CD4-positive, alpha-beta memory T cell (primary cell): ENCODE measurements around the gene PLD1. TPM values are rescaled to one million over a fixed set of nuclear protein-coding genes. Genes with fewer than 3 reads are reported as not detected.

Experiments
- CTCF ChIA-PET: fragments of 350-600 bp; sonication (Branson Sonifier 250); formaldehyde crosslinking; loops from one replicate; lab custom pipeline; 2021; ENCODE audit warnings: inconsistent platforms; ENCODE audit not compliant: partially characterized antibody; lab: Charles Lee
- POLR2A ChIA-PET: fragments of 350-600 bp; sonication (Branson Sonifier 250); formaldehyde crosslinking; loops from one replicate; lab custom pipeline; 2021; ENCODE audit not compliant: partially characterized antibody; lab: Charles Lee
- DNase-seq, 5 donors: peaks; one replicate each; pipeline versions ENCODE4 v3.0.0 to v3.0.0-alpha.2; 2020 to 2022; ENCODE audit warnings: mixed read lengths in 1 of 5
- H3K27ac ChIP-seq: one replicate; pipeline ENCODE4 v1.7.0; 2013; ENCODE audit warnings: low read depth, low read length
- H3K27me3 ChIP-seq: 2 replicates; pipeline ENCODE4 v1.7.0; 2013; ENCODE audit warnings: mild to moderate bottlenecking, low read length, moderate library complexity; ENCODE audit not compliant: insufficient read depth
- H3K36me3 ChIP-seq: 2 replicates; pipeline ENCODE4 v1.7.0; 2013; ENCODE audit warnings: mild to moderate bottlenecking, low read length, moderate library complexity; ENCODE audit not compliant: insufficient read depth
- H3K4me1 ChIP-seq: 2 replicates; pipeline ENCODE4 v1.7.0; 2013; ENCODE audit warnings: mild to moderate bottlenecking, low read length, moderate library complexity; ENCODE audit not compliant: insufficient read depth
- H3K4me3 ChIP-seq, 2 donors: one replicate each; pipeline ENCODE4 v1.7.0; 2013; ENCODE audit warnings: low read length in 2 of 2, mild to moderate bottlenecking in 1 of 2
- H3K9me3 ChIP-seq, 2 donors: one replicate each; pipeline ENCODE4 v1.7.0; 2013; ENCODE audit warnings: low read length in 2 of 2, control low read depth in 1 of 2; ENCODE audit not compliant: control insufficient read depth in 1 of 2
- H3K27ac Mint-ChIP-seq, 7 donors: one replicate each; pipeline ENCODE4 v1.8.0; 2020 to 2021; ENCODE audit warnings: mixed read lengths in 7 of 7, mild to moderate bottlenecking in 6 of 7, inconsistent platforms in 3 of 7, moderate library complexity in 3 of 7
- H3K27me3 Mint-ChIP-seq, 2 donors: one replicate each; pipeline ENCODE4 v1.8.0; 2020 to 2021; ENCODE audit warnings: mixed read lengths in 2 of 2
- H3K36me3 Mint-ChIP-seq, 2 donors: one replicate each; pipeline ENCODE4 v1.8.0; 2020 to 2021; ENCODE audit warnings: mixed read lengths in 2 of 2, inconsistent platforms in 1 of 2, mild to moderate bottlenecking in 1 of 2
- H3K4me1 Mint-ChIP-seq, 4 donors: one replicate each; pipeline ENCODE4 v1.8.0; 2020 to 2021; ENCODE audit warnings: mixed read lengths in 4 of 4, mild to moderate bottlenecking in 1 of 4
- H3K4me3 Mint-ChIP-seq, 8 donors: one replicate each; pipeline ENCODE4 v1.8.0; 2020 to 2021; ENCODE audit warnings: mixed read lengths in 8 of 8, mild to moderate bottlenecking in 7 of 8, moderate library complexity in 6 of 8, inconsistent platforms in 3 of 8
- H3K9me3 Mint-ChIP-seq, 8 donors: one replicate each; pipeline ENCODE4 v1.8.0; 2020 to 2021; ENCODE audit warnings: mixed read lengths in 8 of 8, mild to moderate bottlenecking in 5 of 8, inconsistent platforms in 3 of 8, moderate library complexity in 1 of 8
- intact Hi-C: fragments of 100-400 bp; cut with micrococcal nuclease; formaldehyde crosslinking; loops from one replicate; pipeline ENCODE4 v1.15.1; 2023
- polyA plus RNA-seq, 2 donors: library from polyadenylated mRNA; unstranded; fragments of 300-500 nt; fragmentation: Illumina TruSeq; gene quantifications; one replicate each; pipeline ENCODE4 v1.2.3, GENCODE V29; 2021
- total RNA-seq, 2 experiments: library from RNA; stranded (reverse); gene quantifications; one replicate each; pipeline ENCODE4 v1.2.3, GENCODE V29; 2021

The PLD1 gene
- total and polyA plus RNA-seq, 4 experiments from 2014 or later, result 1.2 to 2.0 (median 1.3) TPM; not detected in 1

DNA sequence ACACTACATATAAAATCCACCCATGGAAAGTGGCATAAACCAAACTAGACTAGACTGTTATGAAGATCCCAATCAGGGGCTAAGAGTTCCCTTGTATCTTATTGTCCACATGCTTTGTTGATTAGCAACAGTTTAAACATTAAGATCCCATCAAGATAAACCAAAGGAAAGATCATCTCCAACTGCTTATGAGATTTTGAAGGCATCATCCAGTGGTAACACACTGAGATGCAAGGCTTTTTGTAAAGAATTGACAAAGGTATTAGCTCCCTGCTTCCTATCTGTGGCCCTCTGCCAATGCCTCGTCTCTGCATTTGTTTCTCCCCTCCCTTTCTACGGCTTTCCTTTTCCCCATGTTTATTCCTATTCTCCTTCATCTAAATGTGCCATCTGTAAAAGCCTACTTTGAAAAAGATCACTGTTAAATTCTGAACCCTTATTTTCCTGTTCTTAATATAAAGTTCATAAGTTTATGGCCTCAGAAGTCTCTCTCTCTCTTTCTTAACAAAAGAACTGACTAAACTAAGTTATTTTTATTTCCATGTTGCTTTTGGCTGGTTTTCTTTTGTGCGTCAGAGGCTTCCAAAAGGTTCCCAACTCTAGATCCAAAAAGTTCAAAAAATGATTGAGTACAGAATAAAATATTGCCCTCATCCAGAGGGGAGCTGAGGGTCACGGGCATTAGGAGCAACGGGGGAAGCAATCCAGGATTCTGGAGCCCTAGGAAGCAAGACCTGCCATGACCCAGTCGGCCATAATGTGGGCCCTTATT, 5.5 kb downstream of the PLD1 start:
- H3K27me3 ChIP-seq, result no peaks in the 10 kb centered on the region
- no peak overlapping the region for H3K27ac Mint-ChIP-seq
- H3K36me3 Mint-ChIP-seq, result no peaks in the 10 kb centered on the region
- ChIA-PET CTCF (no interaction called here), POLR2A (no interaction called here)
- DNase-seq, result no peak
- no peak overlapping the region for H3K4me3 ChIP-seq
- H3K36me3 ChIP-seq, result no peaks in the 10 kb centered on the region
- no peaks in the 10 kb centered on the region for H3K9me3 ChIP-seq
- peaks cover 8 to 11% of the 10 kb centered on the region in 2 donors for H3K27me3 Mint-ChIP-seq
- intact Hi-C loops, result no loop called here
- H3K4me1 ChIP-seq, result peaks cover 6% of the 10 kb centered on the region
- H3K9me3 Mint-ChIP-seq, result no peaks in the 10 kb centered on the region
- H3K4me1 Mint-ChIP-seq, result peaks cover 7 to 12% (median 9%) of the 10 kb centered on the region in 4 donors
- H3K4me3 Mint-ChIP-seq, result no peak overlapping the region
- H3K27ac ChIP-seq, result no peak overlapping the region

DNA sequence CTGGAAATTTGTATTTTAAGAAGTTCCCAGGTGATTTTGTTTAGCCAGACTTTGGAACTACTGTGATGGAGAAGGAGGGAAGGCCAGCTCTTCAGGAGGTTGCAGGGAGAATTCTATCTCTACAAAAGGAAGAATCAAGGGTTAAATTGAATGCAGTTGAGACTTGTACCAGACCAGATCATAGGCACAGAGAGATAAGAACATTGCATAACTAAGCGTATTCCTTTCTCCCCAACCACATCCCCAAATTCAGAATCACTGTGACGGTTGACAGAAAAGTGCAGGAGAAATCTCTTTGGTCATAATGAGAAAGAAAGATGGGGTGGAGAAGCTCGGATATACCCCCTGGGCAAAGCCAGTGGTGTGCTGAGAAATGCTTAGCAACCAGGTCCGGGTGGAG, 7.2 kb downstream of the PLD1 start:
- ChIA-PET POLR2A (no interaction called here), CTCF (no interaction called here)
- H3K27ac Mint-ChIP-seq, result no peak overlapping the region
- peaks cover 4% of the 10 kb centered on the region in 2 donors for H3K27me3 Mint-ChIP-seq
- intact Hi-C loops, result no loop called here
- no peak overlapping the region for H3K4me3 Mint-ChIP-seq
- H3K4me1 Mint-ChIP-seq, result peaks cover 0 to 3% (median 2%) of the 10 kb centered on the region in 4 donors
- no peaks in the 10 kb centered on the region for H3K4me1 ChIP-seq
- H3K36me3 ChIP-seq, result no peaks in the 10 kb centered on the region
- H3K27ac ChIP-seq, result no peak overlapping the region
- H3K9me3 ChIP-seq, result no peaks in the 10 kb centered on the region
- no peaks in the 10 kb centered on the region for H3K27me3 ChIP-seq
- H3K4me3 ChIP-seq, result no peak overlapping the region
- no peaks in the 10 kb centered on the region for H3K36me3 Mint-ChIP-seq
- no peaks in the 10 kb centered on the region for H3K9me3 Mint-ChIP-seq
- DNase-seq, result no peak

DNA sequence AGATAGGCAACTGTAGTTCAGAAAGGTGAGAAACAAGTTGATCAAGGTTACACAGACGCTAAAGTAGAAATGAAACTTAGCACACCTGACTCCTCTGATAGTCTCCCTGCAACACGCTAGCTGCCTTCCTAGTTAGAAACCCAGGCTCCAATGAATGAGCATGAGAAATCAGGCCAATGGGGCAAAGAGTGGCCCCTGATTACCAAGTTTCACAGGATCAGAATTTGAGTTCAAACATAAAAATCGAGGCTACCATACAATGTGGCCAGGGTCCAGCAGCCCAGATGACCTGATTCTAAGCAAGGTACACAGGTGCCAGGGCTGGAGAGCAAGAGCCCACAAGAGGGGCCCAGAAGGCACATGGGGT, 7.7 kb downstream of the PLD1 start:
- Histone ChIP-seq H3K4me1 (no peaks in the 10 kb centered on the region), H3K27me3 (no peaks in the 10 kb centered on the region), H3K9me3 (no peaks in the 10 kb centered on the region), H3K4me3 (no peak overlapping the region), H3K36me3 (no peaks in the 10 kb centered on the region), H3K27ac (no peak overlapping the region)
- no peaks in the 10 kb centered on the region for H3K9me3 Mint-ChIP-seq
- ChIA-PET CTCF (no interaction called here), POLR2A (no interaction called here)
- intact Hi-C loops, result no loop called here
- H3K4me3 Mint-ChIP-seq, result no peak overlapping the region
- no peak overlapping the region for H3K27ac Mint-ChIP-seq
- no peak for DNase-seq
- H3K36me3 Mint-ChIP-seq, result no peaks in the 10 kb centered on the region
- no peaks in the 10 kb centered on the region for H3K4me1 Mint-ChIP-seq
- peaks cover 2% of the 10 kb centered on the region in 2 donors for H3K27me3 Mint-ChIP-seq

DNA sequence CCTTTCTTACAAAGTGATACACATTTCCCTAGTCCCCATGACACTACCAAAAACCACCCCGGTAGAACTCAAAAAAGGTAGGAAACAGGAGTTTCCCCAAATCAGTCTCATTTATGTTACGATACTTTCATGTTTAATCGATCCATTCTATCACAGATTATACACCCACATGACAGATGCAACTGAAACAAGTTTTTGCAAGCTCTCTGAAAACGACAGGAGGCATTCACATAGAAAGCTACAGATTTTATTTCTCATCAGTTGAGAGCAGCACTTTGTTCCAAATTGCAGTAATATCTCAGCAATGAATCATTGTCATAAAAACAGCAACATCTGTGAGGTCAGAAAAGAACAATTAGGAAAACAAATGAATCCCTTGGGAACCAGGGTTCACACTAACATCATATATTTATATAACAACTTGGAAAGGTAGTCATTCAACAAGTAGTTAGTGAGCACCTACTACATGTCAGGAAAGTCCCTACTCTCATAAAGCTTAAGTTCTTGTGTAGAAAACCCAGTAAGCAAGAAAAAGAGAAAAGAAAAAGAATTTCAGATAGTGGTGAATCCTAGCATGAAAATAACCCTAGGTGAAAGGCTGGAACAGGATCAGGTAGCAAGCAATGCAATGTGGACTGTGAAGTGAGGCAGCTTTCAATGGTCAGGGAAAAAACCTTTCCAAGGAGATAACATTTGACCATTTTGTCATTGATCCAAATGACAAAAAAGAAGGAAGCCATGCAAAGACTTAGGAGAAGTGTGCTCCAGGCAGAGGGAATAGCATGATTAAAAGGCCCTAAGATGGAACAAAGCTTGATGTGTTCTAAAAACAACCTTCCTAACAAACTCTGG, 8.3 kb downstream of the PLD1 start:
- Mint-ChIP-seq H3K36me3 (no peaks in the 10 kb centered on the region), H3K9me3 (no peaks in the 10 kb centered on the region), H3K27me3 (peaks cover 2% of the 10 kb centered on the region in 2 donors), H3K4me1 (no peaks in the 10 kb centered on the region), H3K27ac (peak overlapping the region in 1 of 7 donors; percentile 1), H3K4me3 (no peak overlapping the region)
- Histone ChIP-seq H3K4me1 (no peaks in the 10 kb centered on the region), H3K27me3 (no peaks in the 10 kb centered on the region), H3K9me3 (no peaks in the 10 kb centered on the region), H3K27ac (no peak overlapping the region), H3K4me3 (no peak overlapping the region), H3K36me3 (no peaks in the 10 kb centered on the region)
- DNase-seq, result no peak
- ChIA-PET CTCF (no interaction called here), POLR2A (no interaction called here)
- intact Hi-C loops, result no loop called here

DNA sequence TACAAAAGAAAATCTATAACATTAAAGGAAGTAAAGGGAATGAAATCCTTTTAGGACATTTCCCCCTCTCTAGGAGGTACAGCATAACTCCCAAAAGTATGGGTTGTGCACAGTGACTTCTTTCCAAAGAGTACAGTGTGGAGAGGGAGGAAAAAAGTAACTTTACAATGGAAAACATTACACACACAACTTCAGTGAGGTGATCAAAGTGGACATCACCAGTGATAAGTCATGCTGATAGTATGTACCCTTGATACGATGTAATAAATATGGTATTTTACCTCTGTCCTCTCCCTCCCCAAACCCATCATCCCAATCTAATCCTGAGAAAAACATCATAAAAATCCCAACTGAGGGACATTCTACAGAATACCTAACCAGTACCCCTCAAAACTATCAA, 10.8 kb downstream of the PLD1 start:
- no peaks in the 10 kb centered on the region for H3K9me3 Mint-ChIP-seq
- Histone ChIP-seq H3K4me1 (no peaks in the 10 kb centered on the region), H3K27me3 (no peaks in the 10 kb centered on the region), H3K4me3 (no peak overlapping the region), H3K9me3 (no peaks in the 10 kb centered on the region), H3K36me3 (no peaks in the 10 kb centered on the region), H3K27ac (no peak overlapping the region)
- CTCF ChIA-PET, result no interaction called here
- no peak overlapping the region for H3K27ac Mint-ChIP-seq
- H3K4me1 Mint-ChIP-seq, result no peaks in the 10 kb centered on the region
- no peak overlapping the region for H3K4me3 Mint-ChIP-seq
- peaks cover 2% of the 10 kb centered on the region in 2 donors for H3K27me3 Mint-ChIP-seq
- no peak for DNase-seq
- intact Hi-C loops, result no loop called here
- POLR2A ChIA-PET, result no interaction called here
- H3K36me3 Mint-ChIP-seq, result no peaks in the 10 kb centered on the region

DNA sequence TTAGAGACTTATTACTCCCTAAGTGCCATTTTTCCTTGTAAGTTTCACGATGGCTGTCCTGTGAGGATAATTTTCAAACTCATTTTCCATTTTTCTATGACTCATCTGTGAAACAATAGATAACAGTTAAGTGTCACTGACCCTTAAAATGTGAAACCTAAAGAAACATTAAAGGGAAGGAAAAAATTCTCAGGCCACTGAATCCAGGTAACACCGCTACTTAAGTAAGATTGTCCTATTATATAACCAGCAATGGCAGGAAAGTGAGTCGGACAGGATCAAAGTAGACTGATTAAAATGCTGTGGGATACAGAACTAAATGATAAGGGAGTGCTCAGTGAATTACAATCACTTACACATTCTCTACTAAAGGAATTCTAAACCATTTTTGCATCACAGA, 12.4 kb downstream of the PLD1 start:
- no peaks in the 10 kb centered on the region for H3K27me3 ChIP-seq
- no peaks in the 10 kb centered on the region for H3K9me3 Mint-ChIP-seq
- no peaks in the 10 kb centered on the region for H3K4me1 Mint-ChIP-seq
- CTCF ChIA-PET, result no interaction called here
- no peak overlapping the region for H3K4me3 Mint-ChIP-seq
- no peak overlapping the region for H3K27ac ChIP-seq
- no peak for DNase-seq
- POLR2A ChIA-PET, result no interaction called here
- H3K27me3 Mint-ChIP-seq, result peaks cover 0 to 2% of the 10 kb centered on the region in 2 donors
- H3K4me3 ChIP-seq, result no peak overlapping the region
- H3K36me3 Mint-ChIP-seq, result no peaks in the 10 kb centered on the region
- intact Hi-C loops, result no loop called here
- H3K4me1 ChIP-seq, result no peaks in the 10 kb centered on the region
- H3K9me3 ChIP-seq, result no peaks in the 10 kb centered on the region
- H3K36me3 ChIP-seq, result no peaks in the 10 kb centered on the region
- no peak overlapping the region for H3K27ac Mint-ChIP-seq

DNA sequence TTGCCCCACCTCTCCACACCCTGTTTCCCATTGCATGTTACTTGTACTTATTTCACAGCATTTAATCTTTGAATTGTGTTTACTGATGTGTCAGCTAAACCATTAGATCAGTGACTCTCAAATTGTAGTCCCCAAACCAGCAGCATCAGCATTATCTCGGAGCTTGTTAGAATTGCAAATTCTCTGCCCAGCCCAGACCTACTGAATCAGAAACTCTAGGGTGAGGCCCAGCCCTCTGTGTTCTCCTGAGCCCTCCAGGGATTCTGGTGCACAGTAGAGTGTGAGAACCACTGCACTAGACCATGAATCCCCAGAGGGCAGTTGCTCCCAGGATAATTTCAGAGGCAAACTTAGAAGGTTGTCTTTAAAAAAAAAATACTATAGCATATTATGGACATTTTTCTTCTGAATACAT, 13.0 kb downstream of the PLD1 start:
- Mint-ChIP-seq H3K4me1 (no peaks in the 10 kb centered on the region), H3K4me3 (no peak overlapping the region), H3K9me3 (no peaks in the 10 kb centered on the region), H3K27ac (no peak overlapping the region), H3K36me3 (no peaks in the 10 kb centered on the region), H3K27me3 (peaks cover 0 to 2% of the 10 kb centered on the region in 2 donors)
- Histone ChIP-seq H3K27me3 (no peaks in the 10 kb centered on the region), H3K27ac (no peak overlapping the region), H3K9me3 (no peaks in the 10 kb centered on the region), H3K36me3 (no peaks in the 10 kb centered on the region), H3K4me1 (no peaks in the 10 kb centered on the region), H3K4me3 (no peak overlapping the region)
- DNase-seq, result no peak
- ChIA-PET POLR2A (no interaction called here), CTCF (interaction anchor here (1.5 kb wide), 1 partner anchor 26 kb away, joined by 3 read pairs; no protein-coding TSS in a partner anchor)
- intact Hi-C loops, result no loop called here
